GM19452 (cell line): ENCODE data around the gene DGKG.

ENCODE experiments used
- ATAC-seq: cut with Tn5 transposase; IDR thresholded peaks from one replicate; pipeline ENCODE4 v1.9.1; 2021; ENCODE audit not compliant: unreplicated experiment

The DGKG gene

DNA sequence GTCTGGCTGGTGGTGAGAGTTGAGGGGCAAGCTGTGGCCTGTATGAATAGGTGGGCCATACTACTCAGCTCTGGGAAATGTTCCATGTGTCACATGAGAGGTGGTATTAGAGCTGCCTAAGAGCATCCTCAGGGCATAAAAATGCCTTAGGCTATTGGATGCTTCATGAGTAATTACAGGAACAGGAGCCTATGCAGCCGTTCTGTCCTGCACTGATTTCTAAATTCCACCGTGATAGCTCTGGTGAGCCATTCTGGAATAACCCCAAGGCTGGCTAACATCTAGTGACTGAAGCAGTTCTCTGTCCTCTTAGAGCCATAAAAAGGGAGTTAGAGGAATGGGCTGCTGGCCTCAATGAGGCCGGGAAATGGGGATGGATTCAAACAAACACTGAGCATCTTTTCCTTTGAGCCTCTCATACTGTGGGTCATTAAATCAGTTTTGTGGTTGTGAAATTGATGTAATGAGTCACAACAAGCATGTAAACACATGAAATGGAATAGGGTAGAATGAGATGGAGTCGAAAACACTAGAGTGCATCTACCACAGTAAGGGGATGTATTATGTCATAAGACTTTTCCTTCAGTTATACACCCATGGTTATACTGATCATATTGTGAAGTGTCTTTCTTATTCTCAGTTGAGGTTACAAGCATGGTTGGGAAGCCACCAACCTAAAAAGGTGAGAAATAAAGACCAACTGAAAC is 41.0 kb downstream of the DGKG start:
- no peak for ATAC-seq

DNA sequence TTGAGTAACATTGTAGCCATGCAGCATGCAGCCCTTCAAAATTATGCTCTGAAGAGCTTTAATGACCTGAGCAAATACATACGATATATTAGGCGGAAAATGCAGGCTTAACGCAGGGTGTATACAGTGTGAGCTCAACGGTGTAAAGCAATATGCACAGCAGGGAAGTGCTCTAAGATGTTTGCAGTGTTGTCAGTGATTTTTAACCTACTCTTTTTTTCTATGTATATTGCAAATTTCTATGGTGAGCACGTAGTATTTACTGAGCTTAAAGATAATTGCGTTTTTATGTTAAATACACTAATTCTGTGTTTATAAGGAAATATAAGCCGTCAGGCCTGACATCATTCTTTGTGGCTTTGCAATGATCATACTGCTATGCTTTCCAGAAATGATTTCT is 42.1 kb downstream of the DGKG start:
- no peak for ATAC-seq

DNA sequence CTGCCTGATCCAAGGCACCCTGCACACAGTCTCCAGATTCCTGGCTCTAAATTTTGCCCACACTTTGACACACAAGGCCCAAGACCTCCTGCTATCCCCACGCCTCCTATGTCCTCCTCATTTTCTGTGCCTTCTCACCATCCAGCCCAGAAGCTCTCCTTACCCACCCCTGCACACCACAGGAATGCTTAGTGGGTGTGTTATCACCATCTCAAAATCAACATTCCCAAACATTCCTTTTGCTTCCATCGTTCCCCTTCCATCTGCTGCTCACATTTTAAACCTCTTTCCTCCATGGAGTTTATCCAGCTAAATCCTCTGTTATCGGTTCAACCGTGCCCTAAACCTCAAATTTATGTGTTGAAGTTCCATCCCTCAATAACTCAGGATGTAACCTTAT is 43.9 kb downstream of the DGKG start:
- ATAC-seq = no peak

DNA sequence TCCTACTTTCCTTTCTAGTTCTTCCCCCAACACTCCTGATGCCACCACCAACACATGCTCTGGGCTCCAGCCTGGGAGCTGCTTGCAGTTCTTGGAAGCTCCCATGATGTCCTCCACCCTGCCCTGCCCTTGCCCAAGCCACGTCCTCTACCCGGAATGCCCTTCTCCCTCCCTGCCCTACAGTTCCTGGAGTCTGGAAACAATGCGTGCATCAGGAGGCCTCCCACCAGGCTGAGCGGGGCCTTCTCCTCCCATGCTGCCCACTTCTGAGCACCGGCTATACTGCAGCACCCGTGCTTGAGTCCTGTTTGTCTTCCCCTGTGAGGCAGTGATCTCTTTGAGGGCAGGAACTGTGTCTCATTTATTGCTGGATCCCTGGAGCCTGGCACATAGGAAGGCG is 44.6 kb downstream of the DGKG start:
- ATAC-seq = no peak

GRCh38 chr3:186316666-186317260 is 45.3 kb downstream of the DGKG start:
- no peak for ATAC-seq

DNA sequence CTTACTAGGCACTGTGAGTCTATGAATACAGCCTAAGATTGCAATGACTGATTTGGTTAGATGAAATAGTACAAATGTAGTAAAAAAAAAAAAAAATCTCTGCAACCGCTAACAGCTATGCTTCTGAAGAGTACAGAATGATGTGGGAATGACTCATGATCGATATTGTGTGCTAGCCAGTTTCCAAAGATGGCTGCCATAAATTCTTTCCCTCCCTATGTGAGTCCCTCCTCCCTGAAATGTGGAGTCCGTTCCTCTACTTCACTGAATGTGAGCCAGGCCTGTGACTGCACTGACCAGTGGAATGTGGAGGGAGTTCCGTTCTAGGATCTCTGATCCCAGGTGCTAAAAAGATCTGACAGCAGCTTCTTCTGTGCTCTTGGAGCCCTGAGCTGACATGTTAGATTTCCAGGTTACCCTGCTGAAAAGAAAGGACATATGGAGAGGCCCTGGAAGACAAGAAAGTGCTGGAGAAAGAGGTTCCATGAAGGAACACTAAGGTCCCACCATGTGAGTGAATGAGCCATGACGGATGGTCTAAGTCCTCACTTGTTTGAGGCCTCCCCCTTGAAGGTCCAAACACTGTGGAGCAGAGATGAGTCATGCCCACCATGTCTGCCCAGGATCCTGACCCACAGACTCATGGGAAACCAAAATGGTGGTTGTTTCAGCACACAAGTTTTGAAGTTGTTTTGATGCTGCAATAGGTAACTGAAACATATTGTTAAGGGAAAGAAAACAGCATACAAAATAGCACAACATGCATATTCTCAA is 46.3 kb downstream of the DGKG start:
- ATAC-seq = no peak

DNA sequence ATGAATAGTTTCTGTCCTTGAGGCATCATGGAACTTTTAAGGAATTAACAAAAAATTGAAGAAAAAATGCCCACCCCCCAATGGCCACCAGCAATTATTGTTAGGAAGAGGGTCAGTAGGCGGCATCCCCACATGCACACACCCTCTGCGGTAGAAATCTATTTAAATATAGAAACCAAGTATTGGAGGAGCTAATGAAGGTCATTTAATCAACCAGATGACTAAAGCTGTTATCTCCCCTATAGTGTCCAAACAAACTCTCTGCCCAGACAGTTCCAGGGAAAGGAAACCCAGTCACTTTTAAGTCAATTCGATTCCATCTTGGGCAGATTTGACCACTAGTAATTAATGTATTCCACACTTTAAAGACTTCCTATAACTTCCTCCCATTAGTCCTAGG is 47.1 kb downstream of the DGKG start:
- ATAC-seq = no peak

DNA sequence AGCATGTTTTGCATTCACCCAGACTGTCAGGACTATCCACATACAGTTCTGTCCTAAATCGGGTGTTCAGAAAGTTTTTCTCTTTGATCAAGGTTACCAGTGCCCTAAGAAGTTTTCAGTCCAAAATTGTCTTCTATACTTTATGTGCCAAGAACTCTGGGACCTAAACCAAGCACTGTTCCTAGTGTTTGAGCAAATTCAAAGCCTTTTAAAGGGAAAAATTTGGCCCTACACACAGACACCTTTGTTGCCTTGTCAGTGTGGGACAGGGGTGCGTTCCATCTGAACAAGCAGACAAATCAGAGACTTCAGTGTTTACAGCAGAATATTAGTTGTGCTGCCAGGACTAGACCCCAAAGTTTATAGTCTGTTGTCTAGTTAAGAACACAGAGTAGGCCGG is 50.6 kb downstream of the DGKG start:
- no peak for ATAC-seq

DNA sequence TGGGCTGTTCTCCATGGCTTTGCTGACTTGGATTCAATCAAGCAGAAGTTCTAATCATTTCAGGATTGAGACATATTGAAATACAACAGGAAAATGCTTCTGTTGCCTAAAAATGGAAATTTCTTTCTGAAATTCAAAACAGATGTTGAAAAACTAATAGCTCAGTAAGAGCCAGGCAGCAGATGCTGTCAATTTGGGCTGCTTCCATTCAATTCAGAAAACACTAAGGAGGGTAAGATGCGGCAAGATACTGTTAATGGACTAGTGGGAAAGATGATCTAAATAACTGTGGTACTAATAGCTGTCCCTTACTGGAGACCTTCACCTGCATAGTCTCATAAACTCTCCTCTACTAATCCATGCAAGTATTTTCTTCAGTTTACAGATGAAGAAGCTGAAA is 53.5 kb downstream of the DGKG start:
- ATAC-seq = no peak

GRCh38 chr3:186307594-186308221 is 54.3 kb downstream of the DGKG start:
- ATAC-seq = no peak

DNA sequence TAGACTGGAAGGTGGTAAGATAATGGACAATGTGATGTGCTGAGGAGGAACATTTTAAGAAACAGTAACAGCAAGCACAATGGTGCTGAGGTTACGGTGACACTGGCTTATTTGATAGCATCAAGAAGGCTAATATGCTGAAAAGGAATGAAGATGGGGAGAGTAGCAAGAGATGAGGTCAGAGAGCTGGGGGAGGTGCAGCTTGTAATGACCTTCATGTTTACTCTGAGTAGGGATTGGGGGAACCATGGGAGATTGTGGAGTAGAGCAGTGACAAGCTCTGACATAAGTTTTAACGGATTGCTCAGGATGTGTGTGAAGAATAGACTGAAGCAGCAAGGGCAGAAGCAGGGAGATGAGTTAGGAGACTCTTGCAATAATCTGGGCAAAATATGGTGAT is 56.7 kb downstream of the DGKG start:
- no peak for ATAC-seq

GRCh38 chr3:186303965-186304364 is 58.1 kb downstream of the DGKG start:
- ATAC-seq = no peak

GRCh38 chr3:186299327-186299726 is 62.7 kb downstream of the DGKG start:
- no peak for ATAC-seq

DNA sequence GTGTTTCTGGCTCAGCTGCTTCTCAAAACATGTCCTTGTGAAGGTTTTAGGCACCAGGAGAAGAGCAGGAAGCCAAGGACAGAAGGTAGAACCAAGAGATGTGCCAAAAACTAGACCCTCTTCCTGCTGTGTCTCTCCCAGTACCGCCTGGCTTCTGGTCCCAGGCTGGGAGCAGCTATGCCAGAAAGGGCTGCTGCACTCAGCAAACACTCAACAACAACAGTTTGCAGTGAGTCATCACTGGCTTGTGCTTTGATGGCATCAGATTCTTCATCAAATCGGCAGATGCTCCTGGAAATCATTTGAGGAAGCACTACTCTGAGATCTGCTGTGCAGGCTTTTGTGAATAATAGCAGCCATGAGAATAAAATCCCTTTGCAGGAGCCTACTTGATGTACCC is 63.2 kb downstream of the DGKG start:
- ATAC-seq = no peak

GRCh38 chr3:186290796-186291195 is 71.2 kb downstream of the DGKG start:
- ATAC-seq = no peak

DNA sequence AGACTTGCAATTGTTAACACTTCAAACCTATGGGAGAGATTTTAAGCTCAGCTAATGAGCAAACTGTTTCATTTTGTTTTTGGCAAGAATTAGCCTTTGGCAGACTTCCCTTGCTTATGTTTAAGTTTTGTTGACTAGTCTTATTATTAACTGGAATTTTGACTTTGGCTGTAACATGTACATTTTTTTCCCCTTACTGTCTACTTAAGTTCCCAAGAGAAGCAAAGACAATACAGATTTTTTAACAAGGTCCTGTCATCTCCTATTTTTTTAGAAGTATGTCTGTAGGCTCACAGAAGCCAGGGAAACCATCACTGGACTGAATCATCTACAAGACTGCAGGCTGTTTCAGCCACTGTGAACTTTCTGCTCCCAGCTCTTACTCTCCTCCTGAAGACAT is 74.3 kb downstream of the DGKG start:
- no peak for ATAC-seq

GRCh38 chr3:186286114-186286513 is 75.9 kb downstream of the DGKG start:
- ATAC-seq = no peak

GRCh38 chr3:186284661-186285060 is 77.4 kb downstream of the DGKG start:
- no peak for ATAC-seq

- no peak for ATAC-seq
These were observed 77.7 kb downstream of the DGKG start for GRCh38 chr3:186284349-186284652.

- no peak for ATAC-seq
These were observed 78.2 kb downstream of the DGKG start for GRCh38 chr3:186283651-186284348.

- ATAC-seq = no peak
These were observed 78.9 kb downstream of the DGKG start for GRCh38 chr3:186283096-186283495.
